Measurements from ENCODE around the gene AIF1L.

The AIF1L gene

DNA sequence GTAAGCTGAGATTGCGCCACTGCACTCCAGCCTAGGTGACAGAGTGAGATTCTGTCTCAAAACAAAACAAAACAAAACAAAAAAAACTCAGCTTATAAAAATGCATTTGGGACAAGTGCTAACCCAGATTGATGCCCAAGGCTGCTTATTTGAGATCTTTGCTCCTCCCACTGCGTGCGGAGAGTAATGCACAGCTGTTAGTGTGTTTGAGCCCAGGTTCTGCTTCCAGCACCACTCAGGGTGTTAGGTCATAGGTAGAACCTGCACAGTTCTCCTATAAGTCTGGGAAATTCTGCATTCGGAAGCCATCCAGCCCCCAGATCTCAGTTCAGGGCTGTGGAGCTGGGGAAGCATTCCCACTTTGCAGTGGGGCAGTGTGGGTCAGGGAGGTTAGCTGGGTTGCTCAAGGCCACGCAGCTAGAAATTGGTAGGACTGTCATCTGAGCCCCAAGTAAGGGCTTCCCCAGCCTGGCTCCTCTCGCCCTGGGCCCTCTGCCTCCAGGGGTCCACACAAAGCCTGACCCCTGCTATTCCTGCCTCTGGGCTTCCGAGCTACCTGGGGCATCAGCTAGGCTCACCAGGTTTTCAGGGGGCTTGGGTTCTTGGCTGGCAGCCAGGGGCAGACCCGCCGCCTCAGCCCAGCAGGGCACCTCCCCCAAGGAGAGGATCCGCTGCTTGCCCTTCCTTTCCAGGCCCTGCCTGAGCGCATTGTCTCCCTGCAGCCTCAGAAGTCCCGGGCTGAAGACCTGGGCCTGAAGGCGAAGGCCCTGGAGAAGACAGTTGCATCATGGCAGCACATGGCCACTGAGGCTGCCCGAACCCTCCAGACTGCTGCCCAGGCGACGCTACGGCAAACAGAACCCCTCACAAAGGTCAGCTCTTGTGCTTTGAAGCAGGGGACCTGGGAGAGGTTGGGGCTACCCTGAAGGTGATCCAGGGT is 17.6 kb upstream of the AIF1L start:
- DNase-seq = no peak

DNA sequence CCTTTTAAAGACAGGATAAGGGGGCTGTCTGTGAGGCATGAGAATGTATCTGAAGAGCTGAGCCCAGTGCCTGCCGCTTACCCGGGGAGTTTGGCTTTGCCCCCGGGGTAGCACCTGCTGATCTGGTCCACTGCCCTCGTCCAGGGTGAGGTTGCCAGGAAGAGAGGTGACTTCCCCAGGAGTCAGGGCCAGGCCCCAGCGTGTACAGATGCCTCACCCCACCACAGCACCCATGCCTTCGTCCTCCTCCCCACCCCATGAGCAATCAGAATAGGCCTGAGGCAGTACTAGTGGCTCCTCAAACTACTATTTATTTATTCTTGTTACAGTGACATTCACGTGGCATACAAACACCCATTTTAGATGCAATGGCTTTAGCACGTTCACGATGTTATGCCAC is 15.7 kb upstream of the AIF1L start:
- no peak for DNase-seq

DNA sequence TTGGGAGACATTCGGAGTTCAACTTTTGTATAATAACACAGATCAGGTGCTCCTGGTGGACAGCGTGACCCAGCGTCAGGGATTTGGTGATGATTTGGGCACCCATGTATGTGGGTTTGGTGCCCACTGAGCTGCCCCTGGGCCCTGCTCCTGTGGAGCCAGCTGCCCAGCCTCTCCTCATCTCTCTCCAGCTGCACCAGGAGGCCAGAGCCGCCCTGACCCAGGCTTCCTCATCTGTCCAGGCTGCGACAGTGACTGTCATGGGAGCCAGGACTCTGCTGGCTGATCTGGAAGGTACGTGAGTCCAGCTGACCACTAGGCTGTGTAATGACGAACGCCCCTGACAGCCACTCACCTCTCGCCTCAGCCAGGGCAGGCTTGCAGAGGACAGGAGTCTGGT is 14.5 kb upstream of the AIF1L start:
- no peak for DNase-seq

DNA sequence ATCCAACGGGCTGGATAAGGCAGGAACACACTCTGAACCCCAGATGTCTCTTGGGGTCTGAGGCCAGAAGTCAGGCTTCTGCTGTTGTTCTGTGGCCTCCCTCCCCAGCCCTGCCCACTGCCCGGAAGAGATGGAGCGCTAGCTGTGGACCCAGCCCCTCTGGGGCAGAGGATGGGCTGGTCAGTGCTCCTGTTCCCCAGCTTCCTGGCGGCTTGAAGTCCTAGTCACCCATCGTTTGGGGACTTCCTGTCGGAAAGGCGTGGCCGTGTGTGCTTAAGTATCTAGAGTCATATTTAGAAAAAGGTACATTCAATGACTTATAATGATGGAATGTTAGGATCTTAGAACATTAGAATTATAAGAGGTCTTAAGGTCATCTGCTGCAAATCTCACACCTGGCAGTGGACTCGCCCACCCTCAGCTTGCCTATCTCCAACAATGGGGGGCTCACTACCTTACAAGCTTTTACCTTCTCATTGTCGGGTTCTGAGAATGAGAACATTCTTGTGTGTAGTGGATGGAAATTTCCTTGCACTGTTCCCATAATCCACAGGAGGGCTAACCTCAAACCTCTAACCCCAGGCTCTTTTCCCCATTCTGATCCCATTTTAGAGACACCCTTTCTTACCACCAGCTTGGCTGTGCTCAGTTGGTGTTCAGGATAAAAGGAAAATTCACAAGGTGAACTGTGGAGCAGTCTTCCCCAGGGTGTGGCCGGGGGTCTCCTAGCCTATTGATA is 13.4 kb upstream of the AIF1L start:
- no peak for DNase-seq

DNA sequence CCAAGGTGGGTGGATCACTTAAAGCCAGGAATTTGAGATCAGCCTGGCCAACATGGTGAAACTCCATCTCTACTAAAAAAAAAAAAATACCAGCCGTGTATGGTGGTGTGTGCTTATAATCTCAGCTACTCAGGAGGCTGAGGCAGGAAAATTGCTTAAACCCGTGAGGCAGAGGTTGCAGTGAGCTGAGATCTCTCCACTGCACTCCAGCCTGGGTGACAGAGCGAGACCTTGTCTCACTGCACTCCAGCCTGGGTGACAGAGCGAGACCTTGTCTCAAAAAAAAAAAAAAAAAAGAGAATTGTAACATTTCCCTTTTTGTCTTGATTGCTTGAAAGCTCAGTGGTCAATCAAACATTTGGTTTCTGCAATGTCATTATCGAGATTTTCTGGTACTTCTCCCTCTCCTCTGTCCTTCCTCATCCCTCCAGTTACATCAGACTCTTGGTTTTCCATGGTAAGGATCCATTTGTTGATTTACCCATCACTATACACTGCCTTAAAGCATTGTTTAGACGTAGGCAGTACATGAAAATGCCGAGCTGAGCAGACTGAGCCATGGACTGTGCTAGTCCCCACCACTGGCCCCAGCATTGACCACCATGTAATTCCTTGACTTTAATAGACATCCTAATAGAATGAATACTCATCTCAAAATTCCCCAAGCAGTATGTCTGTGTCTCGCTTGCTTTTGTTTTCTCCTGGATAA is 11.5 kb upstream of the AIF1L start:
- DNase-seq = no peak

DNA sequence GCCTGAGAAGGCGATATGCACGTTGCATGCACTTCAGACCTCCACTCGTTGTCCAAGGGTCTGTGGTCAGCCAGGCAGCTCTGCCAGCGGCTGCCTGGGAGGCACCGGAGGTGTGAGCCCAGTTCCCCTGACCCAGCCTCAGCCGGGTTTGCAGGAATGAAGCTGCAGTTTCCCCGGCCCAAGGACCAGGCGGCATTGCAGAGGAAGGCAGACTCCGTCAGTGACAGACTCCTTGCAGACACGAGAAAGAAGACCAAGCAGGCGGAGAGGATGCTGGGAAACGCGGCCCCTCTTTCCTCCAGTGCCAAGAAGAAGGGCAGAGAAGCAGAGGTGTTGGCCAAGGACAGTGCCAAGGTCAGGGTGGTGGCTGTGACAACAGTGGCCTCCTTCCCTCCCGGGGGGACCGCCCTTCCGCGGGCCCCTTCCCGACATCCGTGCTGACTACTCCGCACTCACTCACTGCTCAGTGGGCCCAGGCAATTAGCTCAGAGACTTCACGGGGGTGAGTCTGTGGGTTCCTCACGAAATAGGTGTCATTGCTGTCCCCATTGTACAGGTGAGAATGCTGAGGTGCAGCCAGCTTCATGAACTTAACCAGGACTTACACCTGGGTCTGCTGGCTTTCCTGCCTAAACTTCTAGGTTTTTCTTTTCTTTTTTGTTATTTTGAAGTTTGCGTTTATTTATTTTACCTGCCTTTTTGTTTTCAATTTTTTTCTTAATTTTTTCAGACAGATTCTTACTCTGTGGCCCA is 10.8 kb upstream of the AIF1L start:
- DNase-seq = no peak

DNA sequence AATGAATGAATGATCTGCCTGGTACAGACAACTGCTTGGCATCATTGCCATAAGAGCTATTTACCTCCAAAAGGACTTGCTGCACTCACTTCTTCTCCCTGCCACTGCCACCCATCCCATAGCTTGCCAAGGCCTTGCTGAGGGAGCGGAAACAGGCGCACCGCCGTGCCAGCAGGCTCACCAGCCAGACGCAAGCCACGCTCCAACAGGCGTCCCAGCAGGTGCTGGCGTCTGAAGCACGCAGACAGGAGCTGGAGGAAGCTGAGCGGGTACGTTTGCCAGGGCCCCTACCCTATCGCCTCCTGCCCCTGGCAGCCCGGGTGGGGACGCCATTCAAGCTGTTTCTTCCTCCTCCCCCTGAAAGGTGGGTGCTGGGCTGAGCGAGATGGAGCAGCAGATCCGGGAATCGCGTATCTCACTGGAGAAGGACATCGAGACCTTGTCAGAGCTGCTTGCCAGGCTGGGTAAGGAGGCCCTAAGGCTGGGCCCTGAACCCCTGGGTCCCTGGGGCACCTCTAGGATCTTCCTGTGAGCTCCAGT is 8.9 kb upstream of the AIF1L start:
- DNase-seq = no peak

DNA sequence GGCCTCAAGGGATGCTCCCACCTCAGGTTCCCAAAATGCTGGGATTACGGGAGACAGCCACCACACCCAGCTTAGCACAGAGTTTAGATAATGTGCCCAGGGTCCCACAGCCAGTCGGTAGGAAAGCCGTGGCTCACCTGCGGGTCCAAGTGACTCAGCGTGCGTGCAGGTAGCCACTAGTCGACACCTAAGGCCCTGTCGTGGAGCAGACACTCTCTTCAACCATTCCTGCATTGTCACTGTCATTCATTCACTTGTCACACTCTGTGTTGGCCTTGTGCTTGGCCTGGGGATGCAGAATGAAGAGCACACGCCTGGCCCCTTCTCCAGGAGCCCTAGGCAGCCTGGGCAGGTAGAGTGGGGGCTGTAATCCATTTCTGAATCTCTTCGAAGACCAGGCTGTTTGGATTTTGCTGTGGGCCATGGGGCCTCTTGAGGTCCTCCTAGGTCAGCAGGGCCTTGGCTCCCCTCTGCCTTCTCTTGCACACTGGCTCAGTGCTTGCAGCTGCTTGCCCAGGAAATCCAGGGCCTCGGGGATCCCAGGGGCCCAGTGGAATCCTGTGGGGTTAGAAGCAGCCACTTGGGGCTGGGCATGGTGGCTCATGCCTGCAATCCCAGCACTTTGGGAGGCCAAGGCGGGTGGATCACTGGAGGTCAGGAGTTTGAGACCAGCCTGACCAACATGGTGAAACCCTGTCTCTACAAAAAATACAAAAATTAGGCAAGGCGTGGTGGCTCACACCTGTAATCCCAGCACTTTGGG is 6.1 kb upstream of the AIF1L start:
- DNase-seq = no peak

DNA sequence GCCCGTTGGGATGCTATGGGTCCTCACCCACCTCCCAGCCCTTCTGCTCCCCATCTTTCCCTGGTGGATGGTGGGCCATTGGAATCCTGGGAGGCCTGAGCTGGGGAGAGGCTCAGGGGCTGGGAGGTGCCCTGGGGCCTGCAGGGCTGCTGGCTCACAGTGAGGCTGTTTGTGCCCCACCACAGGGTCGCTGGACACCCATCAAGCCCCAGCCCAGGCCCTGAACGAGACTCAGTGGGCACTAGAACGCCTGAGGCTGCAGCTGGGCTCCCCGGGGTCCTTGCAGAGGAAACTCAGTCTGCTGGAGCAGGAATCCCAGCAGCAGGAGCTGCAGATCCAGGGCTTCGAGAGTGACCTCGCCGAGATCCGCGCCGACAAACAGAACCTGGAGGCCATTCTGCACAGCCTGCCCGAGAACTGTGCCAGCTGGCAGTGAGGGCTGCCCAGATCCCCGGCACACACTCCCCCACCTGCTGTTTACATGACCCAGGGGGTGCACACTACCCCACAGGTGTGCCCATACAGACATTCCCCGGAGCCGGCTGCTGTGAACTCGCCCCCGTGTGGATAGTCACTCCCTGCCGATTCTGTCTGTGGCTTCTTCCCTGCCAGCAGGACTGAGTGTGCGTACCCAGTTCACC is 4.9 kb upstream of the AIF1L start:
- DNase-seq = no peak

DNA sequence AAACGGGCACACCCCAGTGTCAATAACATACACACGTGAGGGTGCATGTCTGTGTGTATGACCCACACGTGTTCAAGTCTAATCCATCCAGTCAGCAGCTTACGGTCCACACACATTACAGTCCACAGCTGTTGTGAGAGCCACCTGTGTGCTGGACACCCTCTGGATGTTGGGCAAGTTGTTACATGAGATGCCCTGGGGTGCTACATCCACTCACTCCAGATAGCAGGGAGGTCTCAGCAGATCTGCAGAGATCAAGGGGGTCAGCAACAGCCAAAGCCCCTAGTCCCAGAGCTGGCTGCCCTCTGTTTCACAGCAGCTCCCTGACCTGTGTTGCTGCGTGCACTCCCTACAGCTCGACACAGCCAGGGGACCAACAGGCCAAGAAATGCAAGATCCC is 4.3 kb upstream of the AIF1L start:
- DNase-seq = no peak

DNA sequence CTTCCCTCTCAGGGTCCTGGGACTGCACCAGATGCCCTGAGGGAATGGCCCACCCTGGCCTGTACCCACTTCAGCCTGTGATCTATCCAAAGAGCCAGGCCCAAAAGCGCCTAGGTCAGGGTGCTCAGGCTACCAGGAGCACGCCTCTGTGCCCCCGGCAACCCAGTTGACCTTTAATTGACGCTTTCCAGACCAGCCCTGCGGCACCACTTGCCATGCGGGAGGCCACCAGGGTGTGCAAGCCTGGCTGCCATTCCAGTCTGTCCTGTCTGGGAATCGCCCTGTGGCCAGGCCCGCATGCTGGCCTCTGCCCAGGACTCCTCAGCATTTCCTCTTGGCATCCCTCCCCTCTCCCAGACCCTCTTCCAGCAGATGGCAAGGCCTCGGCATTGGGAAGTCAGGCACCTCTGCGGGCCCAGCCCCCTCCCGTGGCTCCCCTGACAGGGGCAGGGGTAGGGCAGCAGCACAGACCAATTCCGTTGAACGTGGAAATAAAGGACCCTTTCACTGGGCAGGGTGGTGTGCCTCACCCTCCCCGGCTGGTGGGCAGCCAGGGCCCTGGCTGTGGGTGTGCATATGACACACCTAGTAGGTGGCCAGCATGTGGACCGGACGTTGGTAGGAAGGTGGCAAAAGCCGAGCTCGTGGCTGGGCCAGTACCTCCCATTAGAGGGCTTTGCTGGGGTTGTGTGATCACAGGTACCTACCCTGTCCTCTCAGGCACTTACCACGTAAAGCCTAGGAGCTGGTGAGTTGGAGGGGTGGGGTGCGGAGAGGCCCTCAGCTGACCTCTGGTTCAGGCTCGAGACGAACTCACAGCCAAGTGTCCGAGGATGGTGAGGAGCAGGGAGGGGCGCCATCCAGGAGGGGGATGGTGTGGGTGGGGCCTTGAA is 3.5 kb upstream of the AIF1L start:
- DNase-seq = no peak

DNA sequence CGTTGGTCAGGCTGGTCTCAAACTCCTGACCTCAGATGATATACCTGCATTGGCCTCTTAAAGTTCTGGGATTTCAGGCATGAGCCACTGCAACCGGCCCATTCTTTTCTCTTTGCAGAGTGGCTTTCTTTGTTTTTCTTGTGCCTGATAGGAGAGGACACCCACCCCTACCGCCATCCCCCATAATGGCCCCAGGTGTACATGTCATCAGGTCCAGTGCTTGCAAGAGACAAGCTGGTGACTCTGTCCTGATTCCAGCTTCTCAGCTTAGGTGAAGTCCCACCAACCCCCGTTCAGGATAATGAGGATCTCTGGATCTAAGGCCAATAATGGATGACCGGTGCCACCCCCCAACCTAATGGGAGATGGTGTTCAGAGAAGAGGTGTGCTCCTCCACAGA is 2.3 kb upstream of the AIF1L start:
- DNase-seq = no peak

DNA sequence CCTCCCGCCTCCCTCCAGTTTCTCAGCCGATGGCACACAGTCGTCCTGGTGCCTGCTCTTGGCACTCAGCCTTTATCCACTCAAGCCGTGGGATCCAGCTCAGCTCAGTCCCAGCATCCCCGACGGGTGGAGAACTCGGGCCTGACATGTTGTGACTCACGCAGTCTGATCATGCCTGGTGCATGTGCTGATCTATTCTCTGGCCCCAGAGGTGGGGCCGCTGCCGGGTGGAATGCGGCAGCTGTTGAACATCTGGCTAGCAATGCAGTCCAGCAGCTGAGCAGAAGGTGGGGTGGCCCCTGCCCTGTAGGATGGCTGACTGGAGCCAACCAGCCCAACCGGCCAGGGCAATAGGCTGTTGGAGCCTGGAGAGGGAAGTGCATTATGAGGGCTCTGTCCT is 1.7 kb upstream of the AIF1L start:
- peak; percentile 73 for DNase-seq

DNA sequence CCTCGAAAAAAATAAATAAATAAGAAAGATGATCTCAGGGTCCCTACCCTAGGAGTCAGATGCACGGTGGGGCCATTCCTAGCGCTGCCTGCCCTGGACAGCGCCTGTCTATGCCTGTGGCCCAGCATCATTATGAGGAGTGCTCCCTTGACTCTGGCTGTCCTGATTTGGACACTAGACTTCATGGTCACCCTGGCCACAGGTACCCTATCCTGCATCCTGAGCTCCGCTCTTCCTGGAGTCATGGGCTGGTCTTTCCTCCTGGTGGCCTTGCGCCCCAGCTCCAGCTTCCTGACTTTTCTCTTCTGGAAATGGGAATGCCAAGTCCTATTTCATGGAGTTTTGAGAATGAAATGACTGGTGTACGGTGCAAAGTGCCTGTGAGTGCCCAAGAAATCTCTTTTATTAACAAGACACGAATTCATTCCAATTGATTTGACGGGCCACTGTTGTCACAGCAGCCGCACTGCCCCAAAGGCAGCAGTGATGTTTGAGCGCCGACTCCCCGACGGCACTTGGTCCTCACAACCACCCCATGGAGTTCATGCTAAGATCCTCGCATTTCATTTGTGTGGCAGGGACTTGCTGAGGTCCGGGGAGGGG is 564 bp upstream of the AIF1L start:
- no peak for DNase-seq

DNA sequence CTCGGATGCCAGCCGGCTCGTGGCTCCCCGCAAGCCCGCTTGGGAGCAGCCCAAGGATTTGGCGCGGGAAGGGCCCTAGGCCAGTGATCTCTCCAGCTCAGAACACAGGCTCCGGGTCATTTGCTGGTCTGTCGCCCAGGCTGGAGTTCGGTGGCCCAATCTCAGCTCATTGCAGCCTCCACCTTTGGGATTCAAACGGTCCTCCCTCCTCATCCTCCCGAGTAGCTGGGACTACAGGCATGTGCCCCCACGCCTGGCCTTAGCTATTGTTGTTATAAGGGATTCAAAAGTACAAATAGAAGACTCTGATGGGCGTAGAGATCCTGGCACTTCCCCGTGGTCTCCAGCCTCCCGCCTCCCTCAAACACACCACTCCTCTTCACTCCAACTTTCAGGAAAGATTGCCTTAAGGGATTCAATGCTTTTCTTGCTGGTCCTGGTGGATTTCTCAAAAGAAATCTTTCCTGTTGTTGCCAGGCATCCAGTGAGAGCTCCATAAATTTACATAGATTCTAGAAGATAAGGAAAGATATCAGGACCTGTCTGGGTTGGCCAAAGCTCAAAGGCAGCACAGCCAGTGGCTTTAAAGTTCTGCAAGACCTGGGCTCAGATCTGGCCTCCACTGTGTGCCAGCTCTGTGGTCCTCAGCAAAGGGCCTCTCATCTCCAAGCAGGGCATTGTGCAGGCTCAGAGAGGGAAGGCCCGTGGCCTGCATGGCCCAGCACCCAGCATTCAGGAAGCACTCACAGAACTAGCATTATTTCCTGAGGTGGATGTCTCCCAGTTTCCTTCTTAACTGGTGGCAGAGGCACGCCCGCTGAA is 1.0 kb downstream of the AIF1L start:
- no peak for DNase-seq

DNA sequence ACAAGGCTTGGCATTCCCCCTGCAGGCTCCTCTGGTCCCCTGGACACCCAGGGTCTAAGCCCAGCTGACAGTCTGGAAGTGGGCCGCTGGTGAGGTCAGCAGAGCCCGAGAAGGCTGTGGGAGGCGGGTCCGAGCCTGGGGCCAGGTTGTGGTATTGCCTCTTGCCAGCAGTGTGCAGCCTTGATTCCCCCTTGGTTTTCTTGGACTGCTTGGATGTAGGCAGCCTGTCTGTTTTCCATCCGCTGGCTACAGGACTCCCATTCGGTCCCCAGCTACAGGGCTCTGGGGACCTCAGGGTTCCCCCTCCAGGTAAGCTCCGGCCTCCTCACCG is 1.6 kb downstream of the AIF1L start:
- DNase-seq = no peak

DNA sequence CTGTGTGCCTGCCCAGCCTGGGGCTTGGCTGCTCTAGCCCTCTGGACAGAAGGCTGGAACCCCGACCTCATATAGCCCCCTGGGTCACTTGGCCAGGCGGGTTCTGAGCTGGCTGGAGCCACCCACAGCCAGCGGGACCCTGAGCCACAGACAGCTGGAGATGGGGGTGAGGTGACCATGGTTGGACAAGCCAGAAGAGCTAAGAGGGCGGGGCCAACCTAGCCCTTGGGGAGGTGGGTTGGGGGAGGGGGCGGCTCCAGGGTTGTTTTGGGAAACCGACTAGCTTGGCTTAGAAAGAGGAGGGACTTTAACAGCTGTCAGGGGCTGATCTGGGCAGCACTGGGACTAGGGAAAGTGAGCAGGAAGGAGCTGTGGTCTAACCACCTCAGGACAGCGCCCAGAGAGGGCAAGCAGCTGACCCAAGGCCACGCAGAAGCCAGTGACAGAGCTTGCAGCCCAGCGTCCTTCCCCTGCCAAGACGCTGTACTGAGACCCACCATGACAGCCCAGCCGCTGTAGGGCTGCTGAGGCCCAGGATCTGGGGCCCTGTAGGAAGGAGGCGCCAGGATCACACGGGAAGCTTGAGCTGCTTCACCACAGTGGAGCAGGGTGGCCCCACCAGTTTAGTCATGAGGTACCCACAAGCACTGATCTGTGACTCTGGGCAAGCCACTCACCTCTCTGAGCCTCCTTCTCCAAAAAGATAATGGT is 2.2 kb downstream of the AIF1L start:
- no peak for DNase-seq

DNA sequence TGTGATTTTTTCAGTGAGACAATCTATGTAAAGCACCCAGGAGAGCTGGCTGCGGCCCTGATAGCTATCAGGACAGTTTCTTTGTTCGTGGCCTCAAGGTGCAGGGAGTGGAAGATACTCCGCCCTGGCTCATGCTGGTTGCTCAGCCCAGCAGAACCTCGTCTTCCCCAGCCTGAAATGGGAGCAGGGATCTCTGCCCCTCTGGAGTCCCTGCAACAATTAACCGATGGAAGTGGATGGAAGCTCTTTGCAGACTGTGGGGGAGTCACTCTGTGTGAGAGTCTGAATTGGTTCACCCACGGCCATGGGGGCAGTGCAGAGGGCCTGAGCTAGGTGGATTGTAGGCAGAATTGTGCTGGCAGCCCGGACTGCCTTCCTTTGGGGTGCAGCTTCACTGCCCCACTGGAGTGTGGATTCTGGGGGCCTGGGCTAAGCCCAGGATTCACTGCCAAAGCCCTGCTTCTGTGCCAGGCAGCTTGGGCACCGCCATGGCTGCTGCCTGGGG is 2.8 kb downstream of the AIF1L start:
- DNase-seq = no peak

Data from fibroblast of skin of scalp (primary cell).